HG03520 (cell line): Measurements from ENCODE around the gene RSF1.
A peak's percentile ranks its signal among the peaks of the same experiment; 100 is the strongest.
"Not testable (repeated sequence)": the region's sequence is repeated elsewhere in the genome, so short reads cannot be mapped to it uniquely, and the experiment has no call there.

ENCODE experiments used
- ATAC-seq: cut with Tn5 transposase; IDR thresholded peaks from one replicate; pipeline ENCODE4 v1.9.1; 2021; ENCODE audit warnings: mild to moderate bottlenecking, moderate library complexity; ENCODE audit not compliant: unreplicated experiment

RSF1 gene

GRCh38 chr11:77820565-77821348, at the start of gene RSF1, which contains the start of gene AAMDC:
RSF1 (minus strand) TSS chr11:77820722; CDS start chr11:77820714, 8 bp downstream.
AAMDC (plus strand) TSS chr11:77821144; CDS start chr11:77842497, 21,353 bp downstream.
- ATAC-seq: peak; percentile 82

- no peak for ATAC-seq
Measured at GRCh38 chr11:77868744-77869143, 48.2 kb upstream of the RSF1 start.

- ATAC-seq: no peak
Measured at GRCh38 chr11:77866336-77866735, 45.8 kb upstream of the RSF1 start.

GRCh38 chr11:77865805-77866204, 45.3 kb upstream of the RSF1 start:
- ATAC-seq: no peak

DNA sequence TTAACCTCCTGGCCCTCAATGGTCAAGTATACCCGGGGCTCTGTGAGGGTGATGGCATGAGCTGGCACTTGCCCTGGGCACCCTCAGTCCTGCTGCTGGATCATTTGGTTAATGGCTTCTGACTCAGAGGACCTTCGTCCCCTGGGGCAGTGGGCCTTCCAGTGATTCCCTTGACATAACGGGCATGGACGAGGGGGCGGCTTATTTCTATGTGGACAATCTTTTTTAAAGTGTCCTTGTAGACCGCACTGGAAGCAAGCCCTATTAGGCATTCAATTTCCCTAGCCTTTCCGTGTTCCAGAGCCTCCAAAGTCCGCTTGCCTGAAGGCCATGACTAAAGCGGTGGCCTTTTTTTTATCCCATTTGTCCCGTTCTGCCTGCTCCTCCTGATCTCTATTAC, 40.9 kb upstream of the RSF1 start:
- not testable (repeated sequence) for ATAC-seq

- ATAC-seq: not testable (repeated sequence)
Measured at GRCh38 chr11:77857906-77858457, 37.5 kb upstream of the RSF1 start.

- no peak for ATAC-seq
Measured at GRCh38 chr11:77854838-77855237, 34.3 kb upstream of the RSF1 start.

- ATAC-seq: no peak
Measured at GRCh38 chr11:77851503-77851902, 31.0 kb upstream of the RSF1 start.

- not testable (repeated sequence) for ATAC-seq
Measured at GRCh38 chr11:77843700-77844099, 23.2 kb upstream of the RSF1 start.

DNA sequence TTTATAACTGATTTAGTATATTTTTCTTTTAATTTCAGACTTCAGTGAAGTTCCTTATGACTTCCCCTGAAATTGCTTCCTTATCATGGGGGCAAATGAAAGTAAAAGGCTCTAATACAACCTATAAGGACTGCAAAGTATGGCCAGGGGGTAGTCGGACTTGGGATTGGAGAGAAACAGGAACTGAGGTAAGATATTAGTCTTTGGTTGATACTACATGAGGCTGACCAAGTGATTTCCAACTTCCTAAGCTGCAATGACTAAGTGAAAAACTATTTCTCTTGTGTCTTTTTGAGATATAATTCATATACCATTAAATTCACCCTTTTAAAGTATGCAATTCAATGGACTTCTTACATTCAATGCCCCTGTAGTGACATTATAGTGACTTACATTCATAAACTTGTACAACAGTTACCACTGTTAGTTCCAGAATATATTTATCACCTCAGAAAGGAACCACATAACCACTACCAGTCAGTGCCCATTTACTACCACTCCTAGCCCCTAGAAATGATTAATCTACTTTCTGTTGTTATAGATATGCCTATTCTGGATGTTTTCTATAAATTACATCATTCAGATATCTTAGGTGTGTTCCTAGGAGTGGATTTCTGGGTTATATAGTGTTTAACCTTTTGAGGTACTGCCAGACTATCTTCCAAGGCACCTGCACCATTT, 22.1 kb upstream of the RSF1 start:
- no peak for ATAC-seq

DNA sequence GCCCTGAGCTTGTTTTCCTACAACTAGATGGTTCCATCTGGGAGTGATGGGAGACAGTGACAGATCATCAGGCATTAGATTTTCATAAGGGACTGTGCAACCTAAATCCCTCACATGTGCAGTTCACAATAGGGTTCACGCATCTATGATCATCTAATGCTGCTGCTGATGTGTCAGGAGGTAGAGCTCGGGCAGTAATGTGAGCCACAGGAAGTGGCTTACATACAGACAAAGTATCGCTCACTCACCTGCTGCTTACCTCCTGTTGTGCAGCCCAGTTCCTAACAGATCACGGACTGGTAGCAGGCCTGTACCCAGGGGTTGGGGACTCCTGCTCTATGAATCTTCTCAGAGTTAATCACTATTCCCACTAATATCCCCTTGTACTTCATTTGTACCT, 12.8 kb upstream of the RSF1 start:
- no peak for ATAC-seq

DNA sequence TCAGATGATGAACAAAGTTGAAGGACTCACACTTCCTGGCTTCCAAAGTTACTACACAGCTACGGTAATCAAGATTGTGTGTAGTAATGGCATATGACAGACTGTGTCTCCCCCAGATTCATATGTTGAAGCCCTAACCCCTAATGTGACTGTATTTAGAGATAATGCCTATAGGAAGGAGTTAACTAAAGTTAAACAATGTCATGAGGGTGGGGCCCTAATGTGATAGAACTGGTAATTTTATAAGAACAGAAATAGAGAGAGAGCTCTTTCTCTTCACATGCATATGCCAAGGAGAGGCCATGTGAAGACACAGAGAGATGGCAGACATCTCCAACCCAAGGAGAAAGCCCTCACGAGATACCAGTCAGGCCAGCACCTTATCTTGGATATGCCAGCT, 8.4 kb upstream of the RSF1 start:
- no peak for ATAC-seq

- no peak for ATAC-seq
Measured at GRCh38 chr11:77823775-77824174, 3.3 kb upstream of the RSF1 start.

DNA sequence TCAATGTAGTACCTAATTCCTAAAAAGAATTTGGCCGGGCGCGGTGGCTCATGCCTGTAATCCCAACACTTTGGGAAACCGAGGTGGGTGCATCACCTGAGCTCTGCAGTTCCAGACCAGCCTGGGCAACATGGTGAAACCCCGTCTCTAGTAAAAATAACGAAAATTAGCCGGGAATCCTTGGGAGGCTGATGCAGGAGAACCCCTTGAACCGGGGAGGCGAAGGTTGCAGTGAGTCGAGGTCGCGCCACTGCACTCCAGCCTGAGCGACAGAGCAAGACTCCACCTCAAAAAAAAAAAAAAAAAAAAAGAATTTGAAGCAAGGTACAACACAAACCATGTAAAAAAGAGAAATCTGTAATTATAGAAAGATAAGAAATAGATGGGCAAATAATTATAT, 1.6 kb upstream of the RSF1 start:
- not testable (repeated sequence) for ATAC-seq

- no peak for ATAC-seq
Measured at GRCh38 chr11:77821349-77821851, 878 bp upstream of the RSF1 start.

DNA sequence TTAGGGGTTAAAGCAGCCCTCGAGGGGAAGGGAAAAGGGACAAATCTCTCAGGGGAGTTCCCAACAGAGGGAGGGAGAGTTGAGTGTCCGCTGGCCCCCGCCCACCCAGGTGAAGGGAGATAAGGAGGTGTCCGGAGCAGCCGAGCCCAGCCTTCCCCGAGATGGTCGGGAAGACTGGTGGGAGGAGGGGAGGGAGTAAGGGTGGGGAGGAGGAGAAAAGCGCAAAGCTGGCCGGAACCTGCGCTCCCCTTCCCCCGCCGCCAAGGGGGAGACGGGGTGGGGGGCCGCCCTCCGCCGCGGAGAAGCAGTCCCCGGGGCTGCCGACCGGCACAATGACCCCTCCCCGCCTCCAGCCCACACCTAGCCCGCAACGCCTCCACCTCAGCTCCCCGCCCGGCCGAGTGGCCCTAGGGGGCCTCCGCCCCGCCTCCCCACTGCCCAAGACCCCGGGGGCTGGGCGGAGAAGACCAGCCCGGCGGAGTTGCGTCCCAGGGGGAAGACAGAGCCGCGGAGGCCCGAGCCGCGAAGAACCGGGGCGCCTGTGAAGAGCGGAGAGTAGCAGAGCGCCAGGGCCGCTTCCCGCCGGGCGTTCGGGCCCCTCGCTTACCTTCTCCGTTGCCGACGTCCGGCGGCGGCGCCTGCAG, 479 bp downstream of the RSF1 start:
- peak; percentile 20 for ATAC-seq

DNA sequence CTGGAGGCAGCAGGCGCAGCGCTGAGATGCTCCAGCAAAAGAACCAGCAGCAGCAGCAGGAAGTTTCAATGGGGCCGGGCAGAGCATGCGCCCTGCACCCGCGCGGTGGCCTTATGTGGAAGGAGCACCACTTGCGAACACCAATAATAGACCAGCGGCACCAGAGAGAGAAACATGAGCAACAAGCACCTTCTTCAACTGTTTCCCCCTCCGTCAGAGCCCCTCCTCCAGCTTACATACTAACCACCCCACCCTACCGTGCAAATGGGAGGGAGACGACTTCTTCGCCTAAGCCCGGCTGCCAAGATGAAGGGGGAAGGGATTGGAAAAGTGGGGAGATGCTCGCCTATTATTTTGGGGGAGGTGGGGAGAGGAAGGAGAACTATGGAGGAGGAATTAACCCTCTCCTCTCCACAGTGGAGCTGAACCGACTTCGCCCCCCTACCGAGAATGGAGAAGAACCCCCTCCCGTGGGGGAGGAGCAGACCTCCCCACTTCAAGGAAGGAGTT, 1.1 kb downstream of the RSF1 start:
- peak; percentile 52 for ATAC-seq

DNA sequence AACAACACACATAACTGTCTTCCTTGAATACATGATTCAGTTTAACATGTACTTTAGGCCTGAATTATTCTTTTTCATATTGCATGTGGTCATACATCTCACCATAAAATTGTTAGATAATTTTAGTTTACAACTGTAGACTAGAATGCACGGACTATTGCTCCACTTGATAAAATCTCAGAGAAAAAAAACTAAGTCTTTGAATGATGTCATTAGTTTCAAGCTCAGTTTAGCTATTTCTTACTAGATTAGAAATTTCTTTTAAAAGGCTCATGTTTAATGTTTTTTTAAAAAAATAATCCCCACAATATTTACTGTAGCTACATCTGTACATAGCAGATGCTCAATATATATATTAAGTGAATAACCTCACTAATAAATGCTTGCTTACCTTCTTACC, 5.1 kb downstream of the RSF1 start:
- ATAC-seq: no peak

GRCh38 chr11:77814848-77815247, 5.7 kb downstream of the RSF1 start:
- no peak for ATAC-seq

- ATAC-seq: no peak
Measured at GRCh38 chr11:77813256-77813655, 7.3 kb downstream of the RSF1 start.

GRCh38 chr11:77806993-77807392, 13.5 kb downstream of the RSF1 start:
- no peak for ATAC-seq
